Renal pelvis (tissue), 4 donors: ENCODE data around the gene CDC27. TPM values are rescaled to one million over a fixed set of nuclear protein-coding genes. Genes with fewer than 3 reads are reported as not detected.
A peak's percentile ranks its signal among the peaks of the same experiment; 100 is the strongest.
"Not testable (repeated sequence)": the region's sequence is repeated elsewhere in the genome, so short reads cannot be mapped to it uniquely, and the experiment has no call there.

Source experiments
- DNase-seq: peaks from one replicate; pipeline ENCODE4 v3.0.0-alpha.2; 2013
- polyA plus RNA-seq, 3 donors: library from polyadenylated mRNA; unstranded; fragments of 120-200 nt; gene quantifications; one replicate each; pipeline ENCODE4 v1.2.1, GENCODE V29; 2013; ENCODE audit not compliant: insufficient read length in 3 of 3

Gene CDC27
- polyA plus RNA-seq, 3 donors: 48.1 to 60.8 (median 52.3) TPM

GRCh38 chr17:47159315-47159714 is 29.8 kb downstream of the CDC27 start:
- no peak for DNase-seq

DNA sequence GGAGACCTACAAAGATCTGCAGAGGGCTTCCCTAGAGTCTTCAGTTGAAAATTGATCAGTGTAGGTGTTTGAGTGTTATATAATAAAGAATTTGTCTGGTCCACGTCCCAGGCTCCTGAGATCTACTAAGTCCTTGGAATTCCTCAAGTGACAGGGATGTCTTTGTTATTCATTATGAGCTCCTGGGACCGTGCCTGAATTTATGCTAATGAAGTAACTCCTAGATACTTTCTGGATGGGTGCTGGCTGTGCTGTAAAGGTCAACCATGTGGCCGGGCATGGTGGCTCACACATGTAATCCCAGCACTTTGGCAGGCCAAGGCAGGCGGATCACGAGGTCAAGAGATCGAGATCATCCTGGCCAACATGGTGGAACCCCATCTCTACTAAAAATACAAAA is 43.7 kb downstream of the CDC27 start:
- DNase-seq: no peak

DNA sequence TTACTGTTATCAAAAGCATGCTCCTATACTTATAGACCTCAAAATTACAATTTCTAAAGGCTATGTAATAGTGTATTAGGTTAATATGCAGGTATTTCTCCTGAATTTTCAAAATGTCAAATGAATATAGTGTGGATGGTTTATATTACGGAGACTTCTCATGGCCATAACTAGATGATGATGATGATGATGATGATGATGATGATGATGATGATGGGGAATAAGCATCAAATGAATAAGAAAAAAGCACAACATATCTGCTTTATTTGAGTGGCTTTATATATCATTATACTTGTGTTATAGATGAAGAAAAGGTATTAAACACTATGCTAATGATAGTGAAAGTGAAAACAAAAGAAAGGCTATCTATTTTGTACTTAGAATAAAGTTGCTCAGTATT is 53.9 kb downstream of the CDC27 start:
- no peak for DNase-seq

GRCh38 chr17:47134354-47134753 is 54.7 kb downstream of the CDC27 start:
- DNase-seq: not testable (repeated sequence)

DNA sequence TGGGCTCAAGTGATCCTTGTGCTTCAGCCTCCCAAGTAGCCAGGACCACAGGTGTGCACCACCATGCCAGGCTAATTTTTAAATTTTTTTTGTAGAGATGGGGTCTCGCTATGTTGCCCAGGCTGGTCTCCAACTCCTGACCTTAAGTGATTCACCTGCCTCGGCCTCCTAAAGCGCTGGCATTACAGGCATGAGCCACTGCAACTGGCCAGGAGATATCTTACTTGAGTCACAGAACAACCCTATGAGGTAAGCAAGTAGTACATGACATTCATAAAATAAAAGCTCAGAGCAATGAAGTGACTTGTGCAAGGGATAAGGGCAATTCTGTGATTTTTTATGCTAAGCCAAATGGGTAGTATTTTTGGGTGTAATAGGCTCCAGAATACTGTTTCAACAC is 57.3 kb downstream of the CDC27 start:
- DNase-seq: no peak

- DNase-seq: not testable (repeated sequence)
Observed at GRCh38 chr17:47126835-47127234, 62.3 kb downstream of the CDC27 start.

GRCh38 chr17:47123262-47123661 is 65.8 kb downstream of the CDC27 start:
- not testable (repeated sequence) for DNase-seq

- DNase-seq: no peak
Observed at GRCh38 chr17:47120521-47121095, 68.5 kb downstream of the CDC27 start.

DNA sequence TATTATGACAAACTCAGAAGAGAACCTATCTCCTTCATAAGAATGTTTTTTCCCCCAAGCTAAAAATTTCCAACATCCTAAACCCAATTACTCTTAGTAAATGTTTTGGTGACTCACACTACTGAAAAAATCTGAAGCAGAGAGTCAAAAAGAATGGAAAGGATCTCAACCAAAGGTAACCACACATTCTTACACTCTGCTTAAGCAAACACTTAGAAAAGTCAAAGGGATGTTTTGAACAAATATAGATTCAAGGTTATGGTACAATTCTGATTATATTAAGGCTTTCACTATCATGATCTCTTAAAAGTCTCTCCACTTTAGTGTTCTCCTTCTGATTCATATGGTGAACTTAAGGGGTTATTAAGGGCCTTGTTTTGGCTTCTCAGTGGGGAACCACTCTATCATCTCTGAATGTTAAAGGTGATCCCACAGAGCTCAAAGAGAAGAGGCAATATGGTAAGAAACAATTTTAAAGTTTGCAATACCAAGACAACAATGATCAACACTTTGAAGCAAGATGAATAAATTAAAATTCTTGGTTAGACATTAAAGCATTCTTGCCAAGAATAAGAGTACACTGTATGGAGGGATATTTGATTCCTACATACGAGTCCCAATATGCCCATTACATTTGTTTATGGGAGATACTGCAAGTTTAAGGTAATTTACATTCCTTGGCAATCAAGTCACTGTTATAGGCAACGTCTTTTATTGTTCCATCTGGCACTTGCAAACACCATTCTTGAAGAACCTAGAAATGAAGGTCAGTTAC is 69.2 kb downstream of the CDC27 start:
- no peak for DNase-seq

GRCh38 chr17:47117386-47117785 is 71.7 kb downstream of the CDC27 start:
- no peak for DNase-seq

DNA sequence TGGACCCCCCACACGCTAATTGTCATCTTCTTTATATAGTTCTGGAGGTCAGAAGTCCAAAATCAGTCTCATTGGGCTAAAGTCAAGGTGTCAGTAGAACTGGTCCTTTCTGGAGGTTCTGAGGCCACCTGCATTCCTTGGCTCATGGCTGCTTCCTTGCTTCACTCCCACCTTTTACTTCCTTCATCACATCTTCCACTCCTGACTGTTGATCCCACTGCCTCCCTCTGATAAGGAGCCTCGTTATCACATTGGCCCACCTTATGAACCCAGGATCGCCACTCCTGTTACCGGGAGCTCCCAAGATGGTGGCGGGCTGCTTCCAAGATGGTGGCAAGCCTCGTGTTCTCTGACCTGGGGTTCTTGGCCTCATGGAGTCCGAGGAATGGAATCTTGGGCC is 83.0 kb downstream of the CDC27 start:
- DNase-seq: no peak

DNA sequence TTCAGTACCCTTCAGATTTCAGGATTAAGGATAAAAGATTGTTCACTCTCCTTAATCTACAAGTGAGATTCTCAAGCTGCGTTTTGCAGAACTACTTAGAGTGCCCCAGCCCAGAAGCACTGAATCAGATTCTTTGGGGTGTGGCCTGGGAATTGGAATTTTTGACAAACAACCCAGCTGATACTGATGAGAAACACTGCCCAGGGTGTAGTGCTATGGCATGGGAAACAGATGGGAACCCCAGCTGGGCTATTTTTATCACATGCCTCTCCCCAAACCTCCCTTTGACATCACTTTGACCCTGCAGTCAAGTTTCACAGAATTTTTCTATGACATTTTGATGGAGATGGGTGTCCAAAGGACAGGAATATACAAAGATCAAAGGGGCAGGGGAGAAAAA is 83.8 kb downstream of the CDC27 start:
- not testable (repeated sequence) for DNase-seq

DNA sequence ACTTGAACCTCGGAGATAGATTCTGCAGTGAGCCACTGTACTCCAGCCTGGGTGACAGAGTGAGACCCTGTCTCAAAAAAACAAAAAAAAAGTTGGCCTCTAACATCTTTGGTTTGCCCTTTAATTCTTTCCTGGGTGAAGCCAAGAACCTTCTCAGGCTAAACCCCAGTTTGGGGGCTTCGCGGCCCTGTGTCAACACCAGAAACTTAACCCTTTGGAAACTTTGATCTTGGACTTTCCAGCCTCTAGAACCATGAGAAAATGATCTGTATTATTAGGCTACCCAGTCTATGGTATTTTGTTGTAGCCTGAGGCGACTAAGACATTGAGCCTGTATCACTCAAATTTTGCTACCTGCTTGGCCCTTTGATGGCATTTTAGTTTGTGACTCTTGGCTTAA is 86.2 kb downstream of the CDC27 start:
- no peak for DNase-seq

DNA sequence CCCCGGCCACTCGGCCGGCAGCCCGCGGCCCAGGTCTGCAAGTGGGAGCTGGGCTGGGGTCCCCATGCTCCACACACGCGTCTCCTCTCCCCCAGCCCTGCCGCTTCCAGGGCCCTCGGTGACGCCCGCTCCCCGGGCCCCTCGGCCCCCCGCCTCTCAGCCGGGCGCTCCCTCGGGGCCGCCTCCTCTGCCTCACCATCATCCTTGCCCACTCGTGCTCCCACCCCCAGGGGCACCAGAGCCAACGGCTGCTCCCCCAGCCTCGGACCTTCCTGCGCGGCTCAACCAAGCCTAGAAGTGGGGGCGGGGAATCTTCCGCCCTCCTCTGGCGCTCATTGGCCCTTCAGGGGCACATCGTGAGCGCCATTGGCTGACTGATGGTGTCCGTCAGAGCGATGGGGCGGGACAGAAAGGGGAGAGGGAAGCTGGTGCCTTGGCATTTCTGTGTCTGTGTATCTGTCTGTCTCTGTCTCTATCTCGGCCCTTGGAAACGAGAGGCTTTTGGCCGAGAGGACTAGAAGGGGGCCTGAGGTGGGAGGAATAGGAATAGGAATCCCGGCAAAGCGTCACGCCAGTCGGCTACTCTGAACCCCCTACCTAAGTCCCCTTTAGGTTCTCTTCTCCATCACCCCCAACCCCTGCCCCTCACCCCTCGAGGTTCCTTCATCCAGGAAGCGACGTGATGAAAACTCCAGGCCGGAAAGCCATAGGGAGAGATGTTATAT is 88.9 kb downstream of the CDC27 start:
- peak; percentile 86 for DNase-seq

DNA sequence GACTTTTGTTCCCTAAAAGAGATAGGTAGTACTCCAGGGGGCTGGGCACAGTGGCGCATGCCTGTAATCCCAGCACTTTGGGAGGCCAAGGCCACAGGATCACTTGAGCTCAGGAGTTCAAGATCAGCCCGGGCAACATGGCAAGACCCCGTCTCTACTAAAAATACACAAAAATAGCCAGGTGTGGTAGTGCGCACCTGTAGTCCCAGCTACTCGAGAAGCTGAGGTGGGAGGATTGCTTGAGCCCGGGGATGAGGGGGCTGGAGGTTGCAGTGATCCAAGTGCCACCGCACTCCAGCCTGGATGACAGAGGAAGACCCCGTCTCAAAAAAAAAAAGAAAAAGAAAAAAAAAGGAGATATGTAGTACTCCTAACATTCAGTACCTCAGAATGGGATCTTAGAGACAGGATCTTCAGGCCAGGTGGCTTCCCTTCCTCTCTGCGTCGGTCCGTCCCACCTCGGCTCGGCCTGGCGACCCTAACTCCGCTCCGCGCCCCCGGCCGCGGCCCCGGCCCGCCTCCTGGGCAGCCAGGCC is 89.6 kb downstream of the CDC27 start:
- no peak for DNase-seq

DNA sequence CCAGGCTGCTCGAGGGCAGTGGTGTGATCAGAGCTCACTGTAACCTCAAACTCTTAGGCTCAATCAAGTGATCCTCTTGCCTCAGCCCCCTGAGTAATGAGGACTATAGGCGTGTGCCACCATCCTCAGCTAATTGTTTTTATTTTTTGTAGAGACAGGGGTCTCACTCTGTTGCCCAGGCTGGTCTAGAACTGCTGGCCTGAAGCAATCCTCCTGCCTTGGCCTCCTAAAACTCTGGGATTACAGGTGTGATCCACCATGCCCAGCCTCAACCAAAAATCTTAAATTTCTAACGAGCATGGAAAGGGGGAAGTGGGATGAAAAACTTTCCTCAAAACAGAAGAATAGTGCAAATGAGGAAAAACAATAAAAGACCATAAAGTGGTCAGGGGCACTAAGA is 92.8 kb downstream of the CDC27 start:
- no peak for DNase-seq

DNA sequence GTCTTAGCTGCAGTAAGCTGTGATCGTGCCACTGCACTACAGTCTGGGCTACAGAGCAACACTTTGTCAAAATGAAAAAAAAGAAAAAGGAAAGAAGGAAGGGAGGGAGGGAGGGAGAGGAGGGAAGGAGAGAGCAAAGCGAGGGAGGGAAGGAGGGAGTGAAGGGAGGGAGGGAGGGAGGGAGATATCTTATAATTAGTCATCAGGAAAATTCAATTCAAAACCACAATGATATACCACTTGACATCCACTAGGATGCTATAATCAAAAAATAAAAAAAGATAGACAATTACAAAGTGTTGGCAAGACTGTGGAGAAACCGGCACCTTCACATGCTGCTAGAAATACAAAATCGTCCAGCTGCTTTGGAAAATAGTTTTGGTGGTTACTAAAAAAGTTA is 93.8 kb downstream of the CDC27 start:
- DNase-seq: no peak

GRCh38 chr17:47087093-47087492 is 102.0 kb downstream of the CDC27 start:
- no peak for DNase-seq

DNA sequence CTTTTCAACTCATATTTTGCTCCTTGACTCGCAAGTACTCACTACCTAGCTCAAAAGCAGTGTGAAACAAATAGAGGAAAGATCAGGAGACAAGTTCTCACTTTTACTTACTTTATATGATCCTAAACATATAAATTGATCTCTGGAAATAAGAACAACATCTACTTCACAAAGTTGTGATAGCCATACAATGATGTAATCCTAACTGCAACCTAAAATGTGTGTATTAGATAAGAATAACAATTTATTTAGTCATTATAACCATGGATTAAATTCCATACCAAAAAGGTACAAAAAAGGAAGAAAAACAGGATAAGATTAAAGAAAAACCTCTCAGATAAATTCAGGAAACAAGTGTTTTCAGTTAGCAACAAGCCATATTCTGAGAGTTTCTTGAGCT is 103.4 kb downstream of the CDC27 start:
- no peak for DNase-seq

- DNase-seq: no peak
Observed at GRCh38 chr17:47078801-47079200, 110.3 kb downstream of the CDC27 start.

DNA sequence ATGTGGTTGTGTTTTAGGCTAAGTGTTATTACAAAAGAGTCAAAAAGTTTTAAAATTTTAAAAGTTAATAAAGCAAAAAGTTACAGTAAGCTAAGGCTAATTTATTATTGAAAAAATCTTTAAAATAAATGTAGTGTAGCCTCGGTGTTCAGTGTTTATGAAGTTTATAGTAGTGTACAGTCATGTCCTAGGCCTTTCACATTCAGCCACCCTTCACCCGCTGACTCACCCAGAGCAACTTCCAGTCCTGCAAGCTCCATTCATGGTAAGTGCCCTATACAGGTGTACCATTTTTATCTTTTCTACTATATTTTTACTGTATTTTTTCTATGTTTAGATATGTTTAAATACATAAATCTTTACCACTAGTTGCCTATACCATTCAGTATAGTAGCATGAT is 111.5 kb downstream of the CDC27 start:
- no peak for DNase-seq

GRCh38 chr17:47076171-47076570 is 112.9 kb downstream of the CDC27 start:
- no peak for DNase-seq

GRCh38 chr17:47074361-47074760 is 114.7 kb downstream of the CDC27 start:
- not testable (repeated sequence) for DNase-seq
